Chondrocyte (in vitro differentiated cells): Measurements from ENCODE around the gene PCK1. TPM values are rescaled to one million over a fixed set of nuclear protein-coding genes. Genes with fewer than 3 reads are reported as not detected.

Source experiments
- DNase-seq: peaks from one replicate; pipeline ENCODE4 v3.0.0; 2021; ENCODE audit warnings: mixed read lengths, low spot score
- H3K27ac Mint-ChIP-seq: one replicate; pipeline ENCODE4 v1.8.0; 2021; ENCODE audit warnings: mild to moderate bottlenecking, moderate library complexity, mixed read lengths; ENCODE audit not compliant: unreplicated experiment
- H3K27me3 Mint-ChIP-seq: 2 replicates; pipeline ENCODE4 v1.8.0; 2021; ENCODE audit warnings: low read depth, mixed read lengths
- H3K36me3 Mint-ChIP-seq: 2 replicates; pipeline ENCODE4 v1.8.0; 2021; ENCODE audit warnings: low read depth, mixed read lengths
- H3K4me1 Mint-ChIP-seq: 2 replicates; pipeline ENCODE4 v1.8.0; 2021; ENCODE audit warnings: low read depth, mild to moderate bottlenecking, mixed read lengths
- H3K4me3 Mint-ChIP-seq: one replicate; pipeline ENCODE4 v1.8.0; 2021; ENCODE audit warnings: mild to moderate bottlenecking, moderate library complexity, mixed read lengths; ENCODE audit not compliant: unreplicated experiment
- H3K9me3 Mint-ChIP-seq: 2 replicates; pipeline ENCODE4 v1.8.0; 2021; ENCODE audit warnings: low read depth, mixed read lengths
- total RNA-seq: library from RNA; stranded (reverse); gene quantifications from 3 replicates; pipeline ENCODE4 v1.2.1, GENCODE V29; 2021
- TF ChIP-seq, protein P1 (sequence below): fragments of 200-600 bp; sonication (generic); IDR thresholded peaks from 2 replicates; pipeline ENCODE4 v1.5.0; 2021; ENCODE audit warnings: antibody characterized with exemption, mild to moderate bottlenecking, moderate library complexity

PCK1 gene
- total RNA-seq, 1 donor from 2014 or later, result not detected

- TF ChIP-seq, protein P1, sequence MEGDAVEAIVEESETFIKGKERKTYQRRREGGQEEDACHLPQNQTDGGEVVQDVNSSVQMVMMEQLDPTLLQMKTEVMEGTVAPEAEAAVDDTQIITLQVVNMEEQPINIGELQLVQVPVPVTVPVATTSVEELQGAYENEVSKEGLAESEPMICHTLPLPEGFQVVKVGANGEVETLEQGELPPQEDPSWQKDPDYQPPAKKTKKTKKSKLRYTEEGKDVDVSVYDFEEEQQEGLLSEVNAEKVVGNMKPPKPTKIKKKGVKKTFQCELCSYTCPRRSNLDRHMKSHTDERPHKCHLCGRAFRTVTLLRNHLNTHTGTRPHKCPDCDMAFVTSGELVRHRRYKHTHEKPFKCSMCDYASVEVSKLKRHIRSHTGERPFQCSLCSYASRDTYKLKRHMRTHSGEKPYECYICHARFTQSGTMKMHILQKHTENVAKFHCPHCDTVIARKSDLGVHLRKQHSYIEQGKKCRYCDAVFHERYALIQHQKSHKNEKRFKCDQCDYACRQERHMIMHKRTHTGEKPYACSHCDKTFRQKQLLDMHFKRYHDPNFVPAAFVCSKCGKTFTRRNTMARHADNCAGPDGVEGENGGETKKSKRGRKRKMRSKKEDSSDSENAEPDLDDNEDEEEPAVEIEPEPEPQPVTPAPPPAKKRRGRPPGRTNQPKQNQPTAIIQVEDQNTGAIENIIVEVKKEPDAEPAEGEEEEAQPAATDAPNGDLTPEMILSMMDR, result no peak
- Mint-ChIP-seq H3K9me3 (no peaks in the 10 kb centered on the region), H3K27ac (no peak overlapping the region), H3K36me3 (no peaks in the 10 kb centered on the region), H3K4me3 (no peak overlapping the region), H3K27me3 (peaks cover 17% of the 10 kb centered on the region), H3K4me1 (no peaks in the 10 kb centered on the region)
- no peak for DNase-seq
Observed at GRCh38 chr20:57616143-57616951, 55.4 kb downstream of the PCK1 start.

GRCh38 chr20:57617079-57617795, 56.3 kb downstream of the PCK1 start:
- Mint-ChIP-seq H3K4me3 (no peak overlapping the region), H3K36me3 (no peaks in the 10 kb centered on the region), H3K9me3 (no peaks in the 10 kb centered on the region), H3K27ac (no peak overlapping the region), H3K27me3 (peaks cover 17% of the 10 kb centered on the region), H3K4me1 (no peaks in the 10 kb centered on the region)
- DNase-seq, result no peak
- TF ChIP-seq, protein P1, result no peak

Other genes with a start within 250 kb of the PCK1 start
- gene SPO11, start 231.3 kb upstream of the PCK1 start, total RNA-seq, result not detected in 3 replicates
- 17.6 to 22.3 TPM (median 19.0 TPM) in 3 replicates for gene RAE1, start 209.9 kb upstream of the PCK1 start, total RNA-seq
- 10.8 to 12.0 TPM (median 11.2 TPM) in 3 replicates for gene RBM38, start 169.7 kb upstream of the PCK1 start, total RNA-seq
- not detected in 3 replicates for gene CTCFL, start 36.0 kb upstream of the PCK1 start, total RNA-seq
- not detected in 3 replicates for gene ZBP1, start 59.3 kb downstream of the PCK1 start, total RNA-seq
- gene PMEPA1, start 148.9 kb downstream of the PCK1 start, total RNA-seq, result 151 to 298 TPM (median 163 TPM) in 3 replicates